SK-N-MC (cell line): Measurements from ENCODE around the gene FGD5.

Experiments
- EZH2 ChIP-seq: fragments of 200-600 bp; sonication (generic); IDR thresholded peaks from one replicate; pipeline ENCODE4 v1.6.1; 2017; ENCODE audit warnings: antibody characterized with exemption
- FOXP2 ChIP-seq: optimal IDR thresholded peaks from 2 replicates; pipeline ENCODE3; 2011; ENCODE audit warnings: mild to moderate bottlenecking, moderate library complexity; ENCODE audit not compliant: insufficient read depth; ENCODE audit errors: extremely low read length, control extremely low read depth
- POLR2AphosphoS5 ChIP-seq: IDR thresholded peaks from 2 replicates; pipeline ENCODE4 v1.6.1; 2012; ENCODE audit warnings: mild to moderate bottlenecking, low read depth, low read length, borderline replicate concordance

DNA sequence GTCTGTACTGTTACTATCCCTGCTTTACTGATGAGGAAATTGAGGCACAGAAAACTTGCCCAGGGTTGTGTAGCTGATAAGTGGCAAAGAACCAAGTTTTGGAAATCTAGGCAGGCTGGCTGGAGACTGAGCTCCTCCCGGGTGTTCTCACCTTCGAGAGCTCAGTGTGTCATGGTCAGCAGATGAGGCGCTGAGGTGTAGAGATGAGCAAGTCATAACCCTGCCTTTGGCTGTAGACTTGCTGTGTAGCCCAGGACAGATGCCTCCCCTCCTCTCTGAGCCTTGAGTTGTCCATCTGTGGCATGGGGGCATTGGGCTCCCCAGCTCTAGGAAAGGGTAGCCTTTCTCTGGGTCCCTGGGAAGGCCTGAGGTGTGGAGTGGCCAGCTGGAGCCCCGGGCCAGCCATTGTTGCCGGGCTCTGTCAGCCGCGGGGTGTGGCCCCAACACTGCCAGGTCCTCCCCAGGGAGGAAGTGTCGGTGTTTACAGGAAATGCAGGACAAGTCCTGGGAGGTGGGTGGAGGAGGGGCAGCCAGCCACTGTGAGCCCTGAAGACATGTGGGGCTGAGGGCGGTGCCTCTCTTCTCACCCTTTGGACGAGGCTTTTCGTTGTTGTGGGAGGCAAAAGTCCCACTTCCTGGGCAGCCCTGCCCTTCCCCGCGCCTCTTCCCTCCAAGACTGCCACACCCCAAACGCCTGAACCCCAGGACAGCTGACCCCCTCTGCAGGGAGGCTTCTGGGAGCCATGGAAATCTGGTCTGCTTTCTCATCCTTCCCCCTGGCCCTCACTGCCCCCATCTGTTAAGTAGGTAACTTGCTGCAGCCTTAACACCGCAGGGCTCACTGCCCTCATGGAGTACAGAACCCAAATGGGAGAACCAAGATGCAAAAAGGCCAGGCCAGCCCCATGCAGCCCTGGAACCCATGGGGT, 29.1 kb downstream of the FGD5 start:
- TF ChIP-seq POLR2AphosphoS5 (no peak), EZH2 (no peak), FOXP2 (no peak)
